ENCODE data around the gene PPARA. TPM values are rescaled to one million over a fixed set of nuclear protein-coding genes. Genes with fewer than 3 reads are reported as not detected.

Gene PPARA
- total and polyA plus RNA-seq, 2 experiments from 2014 or later = 4.7 to 12.6 TPM

DNA sequence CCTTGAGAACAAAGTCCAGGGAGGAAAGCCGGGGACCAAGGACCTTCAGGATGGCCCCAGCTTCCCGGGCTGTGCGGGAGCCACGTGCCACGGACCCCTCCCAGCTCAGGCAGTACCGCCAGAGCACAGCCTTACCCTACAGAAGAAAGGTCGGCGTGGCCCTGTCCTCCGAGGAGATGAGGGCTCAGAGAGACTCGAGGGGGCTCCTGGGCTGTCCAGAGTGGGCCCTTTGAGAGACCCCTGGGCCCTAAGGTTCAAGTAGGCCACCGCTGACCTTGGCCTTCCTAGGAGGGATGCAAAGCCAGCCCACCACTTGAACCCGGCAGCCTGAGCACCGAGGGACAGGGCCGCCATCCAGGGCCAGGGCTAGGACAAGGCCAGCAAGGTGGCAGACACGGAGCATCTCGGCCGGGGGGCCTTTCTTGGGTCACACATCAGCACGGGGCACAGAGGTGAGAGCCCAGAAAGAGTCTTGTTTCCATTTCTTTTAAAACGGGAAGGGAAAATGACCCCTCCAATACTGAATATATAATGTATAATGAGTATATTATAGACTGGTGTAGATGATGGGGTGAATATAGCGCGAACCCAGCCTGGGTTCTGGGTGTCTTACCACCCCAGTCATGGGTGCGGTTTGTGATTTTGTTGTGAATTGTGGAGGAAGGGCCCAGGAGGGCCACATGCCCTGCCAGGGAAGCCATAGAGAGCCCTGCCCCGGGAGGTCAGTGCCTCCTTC, 34.4 kb upstream of the PPARA start:
- Histone ChIP-seq H3K36me3 (ENCODE audit: insufficient read depth) (no peaks in the 10 kb centered on the region), H4K20me1 (replicated peaks; ENCODE audit: insufficient read depth) (no peaks in the 10 kb centered on the region)

More for the DNA sequence above, 34.4 kb upstream of the PPARA start:
- Histone ChIP-seq H2AFZ (no peak overlapping the region), H3K4me2 (no peak overlapping the region; the same call in 1 of the 2 replicates), H3K9me2 (ENCODE audit: insufficient read depth) (no peaks in the 10 kb centered on the region), H3K27me3 (ENCODE audit: insufficient read depth) (no peaks in the 10 kb centered on the region), H3K79me2 (replicated peaks; ENCODE audit: insufficient read depth) (no peaks in the 10 kb centered on the region), H3K27ac (ENCODE audit: low read depth) (no peak overlapping the region), H3K4me1 (ENCODE audit: insufficient read depth) (no peaks in the 10 kb centered on the region), H3K4me3 (no peak overlapping the region), H3F3A (replicated peaks; ENCODE audit: low read depth) (no peaks in the 10 kb centered on the region)
- no peak overlapping the region for H3K27ac Mint-ChIP-seq
- no peak for TF ChIP-seq STAT1 (IDR thresholded peaks at IDR 0.05; ENCODE audit: unreplicated experiment)
- TF ChIP-seq, protein P1, sequence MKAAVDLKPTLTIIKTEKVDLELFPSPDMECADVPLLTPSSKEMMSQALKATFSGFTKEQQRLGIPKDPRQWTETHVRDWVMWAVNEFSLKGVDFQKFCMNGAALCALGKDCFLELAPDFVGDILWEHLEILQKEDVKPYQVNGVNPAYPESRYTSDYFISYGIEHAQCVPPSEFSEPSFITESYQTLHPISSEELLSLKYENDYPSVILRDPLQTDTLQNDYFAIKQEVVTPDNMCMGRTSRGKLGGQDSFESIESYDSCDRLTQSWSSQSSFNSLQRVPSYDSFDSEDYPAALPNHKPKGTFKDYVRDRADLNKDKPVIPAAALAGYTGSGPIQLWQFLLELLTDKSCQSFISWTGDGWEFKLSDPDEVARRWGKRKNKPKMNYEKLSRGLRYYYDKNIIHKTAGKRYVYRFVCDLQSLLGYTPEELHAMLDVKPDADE (IDR thresholded peaks at IDR 0.05) = no peak
- no peak for TF ChIP-seq JUNB (IDR thresholded peaks at IDR 0.05; ENCODE audit: unreplicated experiment)
- TF ChIP-seq ZNF331 (CRISPR knock-in tag; IDR thresholded peaks at IDR 0.05; ENCODE audit: low read depth) = no peak
- no peak for TF ChIP-seq EZH2 (IDR thresholded peaks at IDR 0.05; ENCODE audit: low read depth, unreplicated experiment)
- no peak for TF ChIP-seq CREB1 (CRISPR knock-in tag; IDR thresholded peaks at IDR 0.05; ENCODE audit: low read depth)
- TF ChIP-seq EZH2phosphoT487 (IDR thresholded peaks at IDR 0.05; ENCODE audit: unreplicated experiment) = no peak
- TF ChIP-seq, protein P2, sequence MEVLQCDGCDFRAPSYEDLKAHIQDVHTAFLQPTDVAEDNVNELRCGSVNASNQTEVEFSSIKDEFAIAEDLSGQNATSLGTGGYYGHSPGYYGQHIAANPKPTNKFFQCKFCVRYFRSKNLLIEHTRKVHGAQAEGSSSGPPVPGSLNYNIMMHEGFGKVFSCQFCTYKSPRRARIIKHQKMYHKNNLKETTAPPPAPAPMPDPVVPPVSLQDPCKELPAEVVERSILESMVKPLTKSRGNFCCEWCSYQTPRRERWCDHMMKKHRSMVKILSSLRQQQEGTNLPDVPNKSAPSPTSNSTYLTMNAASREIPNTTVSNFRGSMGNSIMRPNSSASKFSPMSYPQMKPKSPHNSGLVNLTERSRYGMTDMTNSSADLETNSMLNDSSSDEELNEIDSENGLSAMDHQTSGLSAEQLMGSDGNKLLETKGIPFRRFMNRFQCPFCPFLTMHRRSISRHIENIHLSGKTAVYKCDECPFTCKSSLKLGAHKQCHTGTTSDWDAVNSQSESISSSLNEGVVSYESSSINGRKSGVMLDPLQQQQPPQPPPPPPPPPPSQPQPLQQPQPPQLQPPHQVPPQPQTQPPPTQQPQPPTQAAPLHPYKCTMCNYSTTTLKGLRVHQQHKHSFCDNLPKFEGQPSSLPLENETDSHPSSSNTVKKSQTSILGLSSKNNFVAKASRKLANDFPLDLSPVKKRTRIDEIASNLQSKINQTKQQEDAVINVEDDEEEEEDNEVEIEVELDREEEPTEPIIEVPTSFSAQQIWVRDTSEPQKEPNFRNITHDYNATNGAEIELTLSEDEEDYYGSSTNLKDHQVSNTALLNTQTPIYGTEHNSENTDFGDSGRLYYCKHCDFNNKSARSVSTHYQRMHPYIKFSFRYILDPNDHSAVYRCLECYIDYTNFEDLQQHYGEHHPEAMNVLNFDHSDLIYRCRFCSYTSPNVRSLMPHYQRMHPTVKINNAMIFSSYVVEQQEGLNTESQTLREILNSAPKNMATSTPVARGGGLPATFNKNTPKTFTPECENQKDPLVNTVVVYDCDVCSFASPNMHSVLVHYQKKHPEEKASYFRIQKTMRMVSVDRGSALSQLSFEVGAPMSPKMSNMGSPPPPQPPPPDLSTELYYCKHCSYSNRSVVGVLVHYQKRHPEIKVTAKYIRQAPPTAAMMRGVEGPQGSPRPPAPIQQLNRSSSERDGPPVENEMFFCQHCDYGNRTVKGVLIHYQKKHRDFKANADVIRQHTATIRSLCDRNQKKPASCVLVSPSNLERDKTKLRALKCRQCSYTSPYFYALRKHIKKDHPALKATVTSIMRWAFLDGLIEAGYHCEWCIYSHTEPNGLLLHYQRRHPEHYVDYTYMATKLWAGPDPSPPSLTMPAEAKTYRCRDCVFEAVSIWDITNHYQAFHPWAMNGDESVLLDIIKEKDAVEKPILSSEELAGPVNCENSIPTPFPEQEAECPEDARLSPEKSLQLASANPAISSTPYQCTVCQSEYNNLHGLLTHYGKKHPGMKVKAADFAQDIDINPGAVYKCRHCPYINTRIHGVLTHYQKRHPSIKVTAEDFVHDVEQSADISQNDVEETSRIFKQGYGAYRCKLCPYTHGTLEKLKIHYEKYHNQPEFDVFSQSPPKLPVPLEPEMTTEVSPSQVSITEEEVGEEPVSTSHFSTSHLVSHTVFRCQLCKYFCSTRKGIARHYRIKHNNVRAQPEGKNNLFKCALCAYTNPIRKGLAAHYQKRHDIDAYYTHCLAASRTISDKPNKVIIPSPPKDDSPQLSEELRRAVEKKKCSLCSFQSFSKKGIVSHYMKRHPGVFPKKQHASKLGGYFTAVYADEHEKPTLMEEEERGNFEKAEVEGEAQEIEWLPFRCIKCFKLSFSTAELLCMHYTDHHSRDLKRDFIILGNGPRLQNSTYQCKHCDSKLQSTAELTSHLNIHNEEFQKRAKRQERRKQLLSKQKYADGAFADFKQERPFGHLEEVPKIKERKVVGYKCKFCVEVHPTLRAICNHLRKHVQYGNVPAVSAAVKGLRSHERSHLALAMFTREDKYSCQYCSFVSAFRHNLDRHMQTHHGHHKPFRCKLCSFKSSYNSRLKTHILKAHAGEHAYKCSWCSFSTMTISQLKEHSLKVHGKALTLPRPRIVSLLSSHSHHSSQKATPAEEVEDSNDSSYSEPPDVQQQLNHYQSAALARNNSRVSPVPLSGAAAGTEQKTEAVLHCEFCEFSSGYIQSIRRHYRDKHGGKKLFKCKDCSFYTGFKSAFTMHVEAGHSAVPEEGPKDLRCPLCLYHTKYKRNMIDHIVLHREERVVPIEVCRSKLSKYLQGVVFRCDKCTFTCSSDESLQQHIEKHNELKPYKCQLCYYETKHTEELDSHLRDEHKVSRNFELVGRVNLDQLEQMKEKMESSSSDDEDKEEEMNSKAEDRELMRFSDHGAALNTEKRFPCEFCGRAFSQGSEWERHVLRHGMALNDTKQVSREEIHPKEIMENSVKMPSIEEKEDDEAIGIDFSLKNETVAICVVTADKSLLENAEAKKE (CRISPR knock-in tag; IDR thresholded peaks at IDR 0.05) = no peak
- TF ChIP-seq ZNF114 (CRISPR knock-in tag; IDR thresholded peaks at IDR 0.05) = no peak
- no peak for TF ChIP-seq NANOG (IDR thresholded peaks at IDR 0.05; ENCODE audit: borderline replicate concordance)
- TF ChIP-seq, protein P3, sequence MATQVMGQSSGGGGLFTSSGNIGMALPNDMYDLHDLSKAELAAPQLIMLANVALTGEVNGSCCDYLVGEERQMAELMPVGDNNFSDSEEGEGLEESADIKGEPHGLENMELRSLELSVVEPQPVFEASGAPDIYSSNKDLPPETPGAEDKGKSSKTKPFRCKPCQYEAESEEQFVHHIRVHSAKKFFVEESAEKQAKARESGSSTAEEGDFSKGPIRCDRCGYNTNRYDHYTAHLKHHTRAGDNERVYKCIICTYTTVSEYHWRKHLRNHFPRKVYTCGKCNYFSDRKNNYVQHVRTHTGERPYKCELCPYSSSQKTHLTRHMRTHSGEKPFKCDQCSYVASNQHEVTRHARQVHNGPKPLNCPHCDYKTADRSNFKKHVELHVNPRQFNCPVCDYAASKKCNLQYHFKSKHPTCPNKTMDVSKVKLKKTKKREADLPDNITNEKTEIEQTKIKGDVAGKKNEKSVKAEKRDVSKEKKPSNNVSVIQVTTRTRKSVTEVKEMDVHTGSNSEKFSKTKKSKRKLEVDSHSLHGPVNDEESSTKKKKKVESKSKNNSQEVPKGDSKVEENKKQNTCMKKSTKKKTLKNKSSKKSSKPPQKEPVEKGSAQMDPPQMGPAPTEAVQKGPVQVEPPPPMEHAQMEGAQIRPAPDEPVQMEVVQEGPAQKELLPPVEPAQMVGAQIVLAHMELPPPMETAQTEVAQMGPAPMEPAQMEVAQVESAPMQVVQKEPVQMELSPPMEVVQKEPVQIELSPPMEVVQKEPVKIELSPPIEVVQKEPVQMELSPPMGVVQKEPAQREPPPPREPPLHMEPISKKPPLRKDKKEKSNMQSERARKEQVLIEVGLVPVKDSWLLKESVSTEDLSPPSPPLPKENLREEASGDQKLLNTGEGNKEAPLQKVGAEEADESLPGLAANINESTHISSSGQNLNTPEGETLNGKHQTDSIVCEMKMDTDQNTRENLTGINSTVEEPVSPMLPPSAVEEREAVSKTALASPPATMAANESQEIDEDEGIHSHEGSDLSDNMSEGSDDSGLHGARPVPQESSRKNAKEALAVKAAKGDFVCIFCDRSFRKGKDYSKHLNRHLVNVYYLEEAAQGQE (IDR thresholded peaks at IDR 0.05; ENCODE audit: unreplicated experiment) = no peak
- TF ChIP-seq POLR2AphosphoS5 (IDR thresholded peaks at IDR 0.05; ENCODE audit: low read depth) = no peak
- TF ChIP-seq, protein P4, sequence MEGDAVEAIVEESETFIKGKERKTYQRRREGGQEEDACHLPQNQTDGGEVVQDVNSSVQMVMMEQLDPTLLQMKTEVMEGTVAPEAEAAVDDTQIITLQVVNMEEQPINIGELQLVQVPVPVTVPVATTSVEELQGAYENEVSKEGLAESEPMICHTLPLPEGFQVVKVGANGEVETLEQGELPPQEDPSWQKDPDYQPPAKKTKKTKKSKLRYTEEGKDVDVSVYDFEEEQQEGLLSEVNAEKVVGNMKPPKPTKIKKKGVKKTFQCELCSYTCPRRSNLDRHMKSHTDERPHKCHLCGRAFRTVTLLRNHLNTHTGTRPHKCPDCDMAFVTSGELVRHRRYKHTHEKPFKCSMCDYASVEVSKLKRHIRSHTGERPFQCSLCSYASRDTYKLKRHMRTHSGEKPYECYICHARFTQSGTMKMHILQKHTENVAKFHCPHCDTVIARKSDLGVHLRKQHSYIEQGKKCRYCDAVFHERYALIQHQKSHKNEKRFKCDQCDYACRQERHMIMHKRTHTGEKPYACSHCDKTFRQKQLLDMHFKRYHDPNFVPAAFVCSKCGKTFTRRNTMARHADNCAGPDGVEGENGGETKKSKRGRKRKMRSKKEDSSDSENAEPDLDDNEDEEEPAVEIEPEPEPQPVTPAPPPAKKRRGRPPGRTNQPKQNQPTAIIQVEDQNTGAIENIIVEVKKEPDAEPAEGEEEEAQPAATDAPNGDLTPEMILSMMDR (conservative IDR thresholded peaks at IDR 0.05; ENCODE audit: low read depth in 2 of 2) = no peak
- H3K4me3 Mint-ChIP-seq = no peak overlapping the region
- DNase-seq (ENCODE audit: low spot score) (no peak), ATAC-seq (no peak)
- H3K27me3 Mint-ChIP-seq (ENCODE audit: insufficient read depth, low read depth, poor library complexity) = peaks cover 7% of the 10 kb centered on the region
- H3K36me3 Mint-ChIP-seq (ENCODE audit: low read depth) = no peaks in the 10 kb centered on the region
- no peaks in the 10 kb centered on the region for H3K9me3 Mint-ChIP-seq
- no peaks in the 10 kb centered on the region; the same call in 2 of the 3 replicates for H3K4me1 Mint-ChIP-seq

All from GM23338 (cell line).